Activated B cell treated with CpG ODN at 0.5 μM for 24 hours (primary cell): ENCODE data around the gene ADGRE3. TPM values are rescaled to one million over a fixed set of nuclear protein-coding genes. Genes with fewer than 3 reads are reported as not detected.

Experiments used
- ATAC-seq: fragments of 200-7000 bp; cut with Tn5 transposase; one replicate; pipeline ENCODE4 v1.10.0; 2021; ENCODE audit warnings: low read depth, mild to moderate bottlenecking, moderate library complexity
- CTCF ChIA-PET: fragments of 350-600 bp; sonication (Branson Sonifier 250); formaldehyde crosslinking; loops from one replicate; lab custom pipeline; 2021; ENCODE audit warnings: antibody characterized with exemption; lab: Charles Lee
- POLR2A ChIA-PET: fragments of 350-600 bp; sonication (Branson Sonifier 250); formaldehyde crosslinking; loops from one replicate; lab custom pipeline; 2021; ENCODE audit warnings: antibody characterized with exemption; lab: Charles Lee
- DNase-seq: peaks from one replicate; pipeline ENCODE4 v3.0.0; 2022
- H3K27ac Mint-ChIP-seq: one replicate; pipeline ENCODE4 v1.8.0; 2020; ENCODE audit warnings: mixed read lengths
- H3K27me3 Mint-ChIP-seq: one replicate; pipeline ENCODE4 v1.8.0; 2021; ENCODE audit warnings: mixed read lengths
- H3K36me3 Mint-ChIP-seq: one replicate; pipeline ENCODE4 v1.8.0; 2021; ENCODE audit warnings: low read depth, mixed read lengths
- H3K4me1 Mint-ChIP-seq: one replicate; pipeline ENCODE4 v1.8.0; 2021; ENCODE audit warnings: mixed read lengths
- H3K4me3 Mint-ChIP-seq: one replicate; pipeline ENCODE4 v1.8.0; 2020; ENCODE audit warnings: mild to moderate bottlenecking, mixed read lengths
- H3K9me3 Mint-ChIP-seq: one replicate; pipeline ENCODE4 v1.8.0; 2020; ENCODE audit warnings: mixed read lengths
- CTCF ChIP-seq: fragments of 200-600 bp; IDR thresholded peaks from one replicate; pipeline ENCODE4 v1.8.0; 2022; ENCODE audit warnings: antibody characterized with exemption, mild to moderate bottlenecking
- intact Hi-C: fragments of 100-400 bp; cut with micrococcal nuclease; formaldehyde crosslinking; loops from one replicate; pipeline ENCODE4 v1.15.1; 2024
- total RNA-seq: library from RNA; stranded (reverse); gene quantifications from 2 replicates; pipeline ENCODE4 v1.2.3, GENCODE V29; 2022

The ADGRE3 gene
- total RNA-seq, 1 donor from 2014 or later: not detected

GRCh38 chr19:14580623-14581237, 93.9 kb downstream of the ADGRE3 start:
- DNase-seq (no peak), ATAC-seq (peak; percentile 2)
- no peaks in the 10 kb centered on the region for H3K27me3 Mint-ChIP-seq
- ChIA-PET CTCF (interaction anchor here (1.0 to 13.2 kb wide), 4 partner anchors 33 to 107 kb away, joined by 3 to 510 read pairs (median 4); partner anchors contain the start of gene ZNF333), POLR2A (interaction anchor here (0.6 to 5.7 kb wide), 8 partner anchors 16 to 109 kb away, joined by 3 to 50 read pairs (median 4); partner anchors contain the start of gene ZNF333)
- peak overlapping the region; percentile 38 for H3K4me3 Mint-ChIP-seq
- H3K27ac Mint-ChIP-seq: peak overlapping the region; percentile 75
- intact Hi-C loops: no loop called here
- H3K36me3 Mint-ChIP-seq: peaks cover 15% of the 10 kb centered on the region
- no peak for TF ChIP-seq CTCF
- H3K4me1 Mint-ChIP-seq: peaks cover 80% of the 10 kb centered on the region
- no peaks in the 10 kb centered on the region for H3K9me3 Mint-ChIP-seq

- intact Hi-C loops: no loop called here
- CTCF ChIA-PET: interaction anchor here (1.5 to 13.2 kb wide), 2 partner anchors 35 to 110 kb away, joined by 3 to 510 read pairs; partner anchors contain the start of gene ZNF333
- peak overlapping the region; percentile 75 for H3K27ac Mint-ChIP-seq
Observed at GRCh38 chr19:14577885-14578427, 96.7 kb downstream of the ADGRE3 start.

GRCh38 chr19:14577264-14577663, 97.4 kb downstream of the ADGRE3 start:
- DNase-seq (no peak), ATAC-seq (peak; percentile 29)
- H3K27me3 Mint-ChIP-seq: no peaks in the 10 kb centered on the region
- intact Hi-C loops: no loop called here
- CTCF ChIA-PET: interaction anchor here (0.6 to 13.2 kb wide), 4 partner anchors 32 to 212 kb away, joined by 3 to 510 read pairs (median 4); partner anchors contain the start of gene ZNF333
- POLR2A ChIA-PET: interaction anchor here (0.6 to 5.7 kb wide), 19 partner anchors 10 to 1480 kb away, joined by 3 to 47 read pairs (median 4); partner anchors contain the start of gene ZNF333
- H3K4me1 Mint-ChIP-seq: peaks cover 72% of the 10 kb centered on the region
- peak overlapping the region; percentile 71 for H3K4me3 Mint-ChIP-seq
- peak overlapping the region; percentile 75 for H3K27ac Mint-ChIP-seq
- no peaks in the 10 kb centered on the region for H3K36me3 Mint-ChIP-seq
- H3K9me3 Mint-ChIP-seq: no peaks in the 10 kb centered on the region
- no peak for TF ChIP-seq CTCF

More at GRCh38 chr19:14577885-14578427, 96.7 kb downstream of the ADGRE3 start:
- no peaks in the 10 kb centered on the region for H3K9me3 Mint-ChIP-seq
- H3K36me3 Mint-ChIP-seq: peaks cover under 1% of the 10 kb centered on the region
- H3K4me3 Mint-ChIP-seq: peak overlapping the region; percentile 71
- DNase-seq (peak; percentile 52), ATAC-seq (peak; percentile 59)
- H3K4me1 Mint-ChIP-seq: peaks cover 78% of the 10 kb centered on the region
- TF ChIP-seq CTCF: no peak
- no peaks in the 10 kb centered on the region for H3K27me3 Mint-ChIP-seq
- POLR2A ChIA-PET: interaction anchor here (0.7 to 5.7 kb wide), 5 partner anchors 26 to 1383 kb away, joined by 6 to 47 read pairs (median 12); no protein-coding TSS in a partner anchor

GRCh38 chr19:14576363-14576762, 98.3 kb downstream of the ADGRE3 start:
- Mint-ChIP-seq H3K36me3 (peaks cover 4% of the 10 kb centered on the region), H3K4me3 (no peak overlapping the region), H3K27ac (peak overlapping the region; percentile 56), H3K4me1 (peaks cover 71% of the 10 kb centered on the region), H3K9me3 (no peaks in the 10 kb centered on the region), H3K27me3 (no peaks in the 10 kb centered on the region)
- DNase-seq (no peak), ATAC-seq (no peak)
- TF ChIP-seq CTCF: no peak
- CTCF ChIA-PET: interaction anchor here (0.6 to 13.2 kb wide), 2 partner anchors 112 to 213 kb away, joined by 3 to 510 read pairs; partner anchors contain the start of gene ZNF333
- intact Hi-C loops: no loop called here
- POLR2A ChIA-PET: interaction anchor here (0.7 to 5.7 kb wide), 10 partner anchors 18 to 209 kb away, joined by 3 to 47 read pairs (median 4); partner anchors contain the start of gene ZNF333
